GM21786 (cell line): ENCODE measurements around the gene CDK10.

ENCODE experiments used
- ATAC-seq: cut with Tn5 transposase; IDR thresholded peaks from one replicate; pipeline ENCODE4 v1.9.1; 2021; ENCODE audit not compliant: unreplicated experiment

CDK10 gene

DNA sequence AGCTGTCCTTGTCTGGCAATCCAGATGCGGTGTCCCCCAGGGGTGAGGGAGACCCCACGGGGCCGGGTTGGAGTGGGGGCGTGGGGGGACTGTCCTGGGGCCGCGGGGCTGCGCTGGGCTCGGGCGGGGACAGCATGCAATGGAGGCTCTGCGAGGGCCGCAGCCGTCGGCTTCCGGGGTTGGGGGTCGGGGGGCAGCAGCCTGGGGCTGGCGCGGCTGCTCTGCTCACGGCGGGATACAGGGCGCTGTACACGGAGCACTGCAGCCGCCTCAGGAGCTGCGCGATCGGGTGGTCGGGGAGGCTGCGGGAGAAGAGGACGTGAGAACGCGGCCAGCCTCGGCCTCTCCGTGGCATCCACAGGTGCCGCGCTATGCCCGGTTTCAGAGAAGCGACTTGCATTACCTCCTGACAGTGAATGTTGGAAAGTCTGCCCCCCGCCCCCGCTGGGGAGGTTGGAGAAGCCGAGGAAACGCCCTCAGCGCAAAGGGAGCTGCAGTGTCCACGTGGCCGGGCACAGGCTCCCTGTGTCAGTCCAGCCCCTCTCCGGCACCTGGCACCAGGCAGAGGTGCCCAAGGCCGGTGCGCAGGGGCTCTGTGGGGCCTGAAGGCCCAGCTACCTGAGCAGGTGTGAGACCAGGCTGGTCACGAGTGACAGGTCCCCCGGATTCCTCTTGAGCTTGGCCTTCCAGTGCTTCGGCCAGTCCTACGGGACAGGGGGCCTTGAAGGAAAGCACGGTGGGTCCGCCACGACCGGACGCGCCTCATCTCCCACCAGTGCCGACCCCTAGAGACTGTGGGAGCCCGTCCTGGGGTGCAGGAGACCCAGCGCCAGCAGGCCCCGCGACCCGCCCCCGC is 24.4 kb downstream of the CDK10 start:
- no peak for ATAC-seq

- ATAC-seq = no peak
Observed at GRCh38 chr16:89711601-89712273, 25.2 kb downstream of the CDK10 start.

DNA sequence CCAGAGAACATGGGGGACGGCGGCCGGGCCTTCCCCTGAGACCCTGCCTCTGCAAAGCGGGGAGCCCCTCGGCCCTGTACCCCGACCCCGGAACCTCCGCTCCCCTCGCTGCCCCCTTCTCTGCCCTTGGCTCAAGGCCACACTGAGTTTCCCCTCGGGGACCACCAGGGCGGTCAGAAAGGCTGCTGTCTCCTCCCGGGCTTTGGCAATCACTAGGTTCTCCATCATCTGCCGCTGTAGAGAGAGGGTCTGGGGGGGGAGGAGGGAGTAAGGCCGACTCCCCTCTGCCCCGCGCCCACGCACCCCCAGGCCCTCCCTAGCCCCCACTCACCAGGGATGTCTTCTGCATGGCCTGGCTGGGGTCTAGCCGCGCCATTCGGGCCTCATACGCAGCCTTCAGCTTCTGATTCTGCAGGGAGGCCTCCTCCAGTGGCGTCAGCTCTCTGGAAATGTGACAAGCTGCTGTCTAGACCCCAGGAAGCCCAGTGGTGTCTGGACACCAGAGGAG is 25.8 kb downstream of the CDK10 start:
- no peak for ATAC-seq

GRCh38 chr16:89716493-89716892 is 30.0 kb downstream of the CDK10 start:
- ATAC-seq = no peak

DNA sequence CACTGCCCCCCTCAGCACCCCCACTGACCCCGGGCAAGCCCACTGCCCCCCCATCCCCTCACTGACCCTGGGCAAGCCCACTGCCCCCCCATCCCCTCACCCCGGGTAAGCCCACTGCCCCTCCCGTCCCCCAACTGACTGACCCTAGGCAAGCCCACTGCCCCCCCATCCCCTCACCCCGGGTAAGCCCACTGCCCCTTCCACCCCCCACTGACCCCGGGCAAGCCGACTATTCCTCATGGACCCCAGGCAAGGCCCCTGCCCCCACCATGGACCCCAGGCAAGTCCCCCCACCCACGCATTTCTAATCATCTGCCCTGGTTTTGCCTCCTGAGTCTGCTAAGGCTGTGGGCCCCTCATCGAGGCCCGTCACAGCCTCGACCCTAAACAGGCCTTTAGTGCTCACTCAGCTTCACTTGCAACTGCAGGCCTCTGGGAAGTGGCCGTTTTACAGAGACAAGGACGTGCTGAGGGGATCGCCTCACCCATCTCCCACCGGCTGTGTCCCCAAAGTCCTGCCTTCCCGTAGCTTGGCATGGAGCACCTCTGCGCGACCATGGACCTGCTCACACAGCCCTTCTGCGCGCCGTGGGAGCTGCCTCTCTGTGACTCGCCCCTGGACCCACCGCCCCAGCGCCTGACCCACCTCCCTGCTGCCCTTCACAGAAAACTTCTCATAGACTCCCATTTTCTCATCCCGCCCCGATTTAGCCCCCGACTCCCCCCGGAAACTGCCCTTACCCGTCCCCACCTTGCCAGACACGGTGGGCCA is 30.6 kb downstream of the CDK10 start:
- ATAC-seq = no peak

DNA sequence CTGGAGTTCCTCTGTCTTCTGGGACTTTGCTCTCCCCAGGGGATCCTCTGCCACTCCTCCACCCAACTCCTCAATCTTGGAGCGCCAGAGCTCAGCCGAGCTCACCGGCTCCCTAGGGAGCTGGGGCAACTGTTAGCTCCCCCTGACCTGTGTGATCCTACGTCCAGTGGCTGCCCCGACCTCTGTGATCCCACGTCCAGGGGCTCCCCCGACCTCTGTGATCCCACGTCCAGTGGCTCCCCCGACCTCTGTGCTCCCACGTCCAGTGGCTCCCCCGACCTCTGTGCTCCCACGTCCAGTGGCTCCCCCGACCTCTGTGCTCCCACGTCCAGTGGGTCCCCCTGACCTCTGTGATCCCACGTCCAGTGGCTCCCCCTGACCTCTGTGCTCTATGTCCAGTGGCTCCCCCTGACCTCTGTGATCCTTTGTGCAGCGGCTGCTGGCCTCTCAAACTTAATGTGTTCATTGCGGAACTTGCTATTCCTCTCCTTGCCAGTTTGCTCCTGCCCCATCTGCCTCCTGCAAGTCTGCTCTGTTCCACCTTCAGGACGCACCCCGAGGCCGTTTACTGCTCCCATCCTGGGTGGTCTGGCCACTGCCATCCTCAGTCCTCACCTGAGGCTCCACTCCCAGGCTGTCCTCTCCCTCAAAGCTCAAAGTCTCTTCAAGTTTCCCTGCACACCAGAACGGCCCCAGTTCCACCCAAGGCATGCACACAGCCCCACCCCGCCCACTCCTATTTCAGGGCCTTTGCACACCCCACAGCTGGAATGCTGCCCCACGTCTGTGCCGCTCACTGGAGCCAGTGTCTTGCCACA is 31.4 kb downstream of the CDK10 start:
- no peak for ATAC-seq

DNA sequence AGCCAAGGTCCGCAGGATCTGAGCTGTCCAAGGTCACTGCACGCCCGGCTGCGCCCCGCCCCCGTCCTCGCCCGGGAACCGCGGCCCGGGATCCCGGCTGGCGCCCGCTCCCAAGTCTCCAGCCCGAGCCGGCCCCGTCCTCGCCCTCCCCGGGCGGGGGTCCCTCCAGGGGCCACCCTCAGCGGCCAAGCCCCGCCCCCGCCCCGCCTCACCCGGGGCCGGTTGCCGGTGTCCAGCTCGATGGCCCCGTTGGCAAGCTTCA is 34.0 kb downstream of the CDK10 start:
- peak; percentile 15 for ATAC-seq

DNA sequence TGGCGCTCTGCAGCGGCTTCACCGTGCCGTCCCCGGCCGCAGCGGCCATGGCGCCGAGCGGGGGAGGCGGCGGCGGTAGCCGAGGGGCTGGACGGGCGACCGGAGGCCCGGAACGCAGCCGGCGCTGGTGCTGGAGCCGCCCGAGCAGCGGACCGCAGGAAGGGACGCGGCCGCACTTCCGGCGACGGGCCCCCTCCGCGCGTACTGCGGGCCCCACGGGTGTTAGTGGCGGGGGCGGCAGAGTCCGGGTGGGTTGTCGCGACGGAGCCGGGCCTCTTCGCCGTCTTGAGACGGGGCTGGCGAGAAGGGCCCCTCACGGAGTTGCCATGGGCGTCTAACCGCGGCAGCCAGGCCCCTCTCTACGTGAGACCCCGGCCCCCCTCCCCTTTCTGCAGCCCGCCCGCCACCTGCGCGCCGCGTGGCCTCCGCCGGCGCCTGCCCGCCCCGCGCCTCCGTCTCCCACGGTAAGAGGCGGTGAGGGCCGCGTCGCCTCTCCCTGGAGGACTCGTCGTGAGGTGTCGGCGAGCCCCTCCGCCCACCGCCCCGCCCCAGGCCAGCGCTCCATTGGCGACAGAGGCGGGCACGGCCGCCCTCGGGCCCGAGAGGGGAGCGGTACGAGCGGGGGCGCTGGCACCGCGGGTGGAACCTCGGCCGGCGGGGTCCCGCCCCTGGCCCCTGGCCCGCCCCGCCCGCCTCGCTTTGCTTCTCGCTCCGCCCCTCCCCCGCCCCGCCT is 34.5 kb downstream of the CDK10 start, which contains the start of the genes VPS9D1 and ZNF276:
VPS9D1 (minus strand) TSS at position 86 of the 733 bp plus-strand sequence; CDS start at position 49, 37 bp downstream.
ZNF276 (plus strand) TSS at position 725 of the 733 bp plus-strand sequence. CDS start 104 bp downstream, outside the sequence.
- ATAC-seq = peak; percentile 47

DNA sequence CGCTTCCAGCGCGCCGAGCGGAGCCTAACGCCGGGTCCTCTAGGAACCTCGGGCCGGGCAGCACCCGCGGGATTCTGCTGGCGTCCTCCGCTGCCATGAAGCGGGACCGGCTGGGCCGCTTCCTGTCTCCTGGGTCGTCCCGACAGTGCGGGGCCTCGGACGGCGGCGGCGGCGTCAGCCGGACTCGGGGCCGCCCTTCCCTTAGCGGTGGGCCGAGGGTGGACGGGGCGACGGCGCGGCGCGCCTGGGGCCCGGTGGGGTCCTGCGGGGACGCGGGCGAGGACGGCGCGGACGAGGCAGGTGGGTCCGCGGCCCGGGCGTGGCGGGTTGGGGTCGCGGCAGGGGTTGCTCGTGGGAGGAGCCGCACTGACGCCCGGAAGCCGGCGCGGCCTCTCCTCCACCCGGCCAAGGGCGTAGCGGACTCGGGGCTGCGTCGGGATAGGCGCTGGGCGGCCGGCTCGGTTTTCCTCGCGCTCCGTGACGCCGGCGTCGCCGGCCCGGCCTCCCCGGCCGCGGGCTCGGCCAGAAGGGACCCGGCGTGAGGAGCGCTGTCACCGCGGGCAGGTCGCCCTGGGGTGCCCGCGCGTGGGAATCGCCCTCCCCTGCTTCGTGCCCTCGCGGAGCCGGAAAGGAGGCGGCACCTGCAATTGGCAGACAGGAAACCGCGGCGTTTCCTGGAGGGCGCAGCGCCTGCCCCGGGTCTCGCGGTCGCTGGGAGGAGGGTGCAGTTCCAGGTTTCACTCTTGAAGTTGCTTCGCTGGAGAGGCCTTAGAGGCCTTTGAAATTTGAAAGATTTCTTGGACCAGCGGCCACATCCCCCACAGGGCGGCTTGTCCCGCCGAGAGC is 35.3 kb downstream of the CDK10 start:
- peak; percentile 22 for ATAC-seq

GRCh38 chr16:89722392-89723278 is 36.1 kb downstream of the CDK10 start:
- ATAC-seq = peak; percentile 32

DNA sequence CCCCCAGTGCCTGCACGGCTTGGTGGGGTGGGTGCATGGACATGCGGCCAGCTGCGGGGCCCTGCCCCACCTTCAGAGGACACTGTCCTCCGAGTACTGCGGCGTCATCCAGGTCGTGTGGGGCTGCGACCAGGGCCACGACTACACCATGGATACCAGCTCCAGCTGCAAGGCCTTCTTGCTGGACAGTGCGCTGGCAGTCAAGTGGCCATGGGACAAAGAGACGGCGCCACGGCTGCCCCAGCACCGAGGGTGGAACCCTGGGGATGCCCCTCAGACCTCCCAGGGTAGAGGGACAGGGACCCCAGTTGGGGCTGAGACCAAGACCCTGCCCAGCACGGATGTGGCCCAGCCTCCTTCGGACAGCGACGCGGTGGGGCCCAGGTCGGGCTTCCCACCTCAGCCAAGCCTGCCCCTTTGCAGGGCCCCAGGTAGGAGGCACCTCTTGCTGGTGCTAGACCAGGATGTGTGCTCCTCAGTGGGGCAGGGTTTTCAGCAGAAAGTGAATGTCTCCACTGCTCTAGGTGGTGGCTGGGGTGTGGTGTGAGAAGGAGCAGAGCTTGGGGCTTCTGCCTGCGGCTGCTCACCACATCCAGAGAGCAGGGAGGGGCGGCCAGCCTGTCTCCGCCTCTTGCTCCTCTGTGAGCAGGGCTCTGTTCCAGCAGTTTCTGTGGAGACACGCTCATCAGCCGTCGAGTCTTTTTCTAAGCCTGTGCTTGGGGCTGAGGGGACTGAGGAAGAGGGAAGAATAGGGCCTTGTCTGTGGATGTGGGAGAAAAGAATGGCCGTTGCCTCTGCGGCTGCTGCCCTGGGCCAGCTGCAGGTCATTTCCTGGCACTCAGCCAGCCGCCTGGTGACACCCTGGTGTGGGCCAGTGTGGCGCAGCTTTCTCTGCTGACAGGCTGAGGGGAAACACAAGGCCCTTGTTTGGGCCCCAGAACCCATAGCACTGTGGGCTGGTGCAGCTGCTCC is 37.1 kb downstream of the CDK10 start:
- no peak for ATAC-seq

GRCh38 chr16:89727406-89728120 is 41.1 kb downstream of the CDK10 start:
- ATAC-seq = no peak

- no peak for ATAC-seq
Observed at GRCh38 chr16:89729293-89729692, 42.8 kb downstream of the CDK10 start.

- no peak for ATAC-seq
Observed at GRCh38 chr16:89729863-89730593, 43.5 kb downstream of the CDK10 start.

GRCh38 chr16:89730610-89731234 is 44.2 kb downstream of the CDK10 start:
- ATAC-seq = no peak
